Gastrocnemius medialis (tissue), 4 donors: Measurements from ENCODE around the gene GALNTL6. TPM values are rescaled to one million over a fixed set of nuclear protein-coding genes. Genes with fewer than 3 reads are reported as not detected.

Experiments used
- ATAC-seq, 2 donors: fragments of 150-250 bp; one replicate each; pipeline ENCODE4 v1.9.1; 2016
- DNase-seq, 2 donors: peaks; one replicate each; pipeline ENCODE4 v3.0.0-alpha.2; 2019
- H3K27ac ChIP-seq, 4 donors: fragments of 200-600 bp; sonication (generic); 1 replicate in 1 of 4; 2 replicates in 3 of 4; pipeline ENCODE4 v1.5.1; 2016 to 2018; ENCODE audit warnings: mild to moderate bottlenecking in 2 of 4, moderate library complexity in 1 of 4
- H3K27me3 ChIP-seq, 3 donors: fragments of 200-600 bp; sonication (generic) in 2 of 3; 1 replicate in 1 of 3; 2 replicates in 2 of 3; pipeline versions ENCODE4 v1.5.1 to v1.6.0; 2016 to 2019; ENCODE audit warnings: mild to moderate bottlenecking in 1 of 3, moderate library complexity in 1 of 3
- H3K36me3 ChIP-seq, 2 donors: fragments of 200-600 bp; sonication (generic) in 1 of 2; one replicate each; pipeline ENCODE4 v1.5.1; 2017 to 2018
- H3K4me1 ChIP-seq, 2 donors: fragments of 200-600 bp; sonication (generic) in 1 of 2; one replicate each; pipeline ENCODE4 v1.5.1; 2016 to 2017; ENCODE audit warnings: mild to moderate bottlenecking in 2 of 2
- H3K4me3 ChIP-seq, 4 donors: fragments of 200-600 bp; sonication (generic) in 3 of 4; 1 replicate in 1 of 4; 2 replicates in 3 of 4; pipeline ENCODE4 v1.5.1; 2016 to 2019; ENCODE audit warnings: mild to moderate bottlenecking in 2 of 4
- H3K9me3 ChIP-seq, 3 donors: fragments of 200-600 bp; sonication (generic) in 2 of 3; 1 replicate in 1 of 3; 2 replicates in 2 of 3; pipeline ENCODE4 v1.5.1; 2016 to 2019
- CTCF ChIP-seq, 5 experiments: fragments of 450-650 bp in 3 of 5; fragments of 200-600 bp in 2 of 5; sonication (generic) in 2 of 5; IDR thresholded peaks in 4 of 5; conservative IDR thresholded peaks in 1 of 5; 1 replicate in 4 of 5; 2 replicates in 1 of 5; pipeline ENCODE4 v1.5.1; 2016 to 2019; ENCODE audit warnings: antibody characterized with exemption in 5 of 5, mild to moderate bottlenecking in 3 of 5, moderate library complexity in 3 of 5
- POLR2A ChIP-seq, 2 donors: fragments of 450-650 bp; IDR thresholded peaks; one replicate each; pipeline ENCODE4 v1.6.1; 2017; ENCODE audit warnings: antibody characterized with exemption in 2 of 2, mild to moderate bottlenecking in 2 of 2, moderate library complexity in 2 of 2
- in situ Hi-C, 4 donors: fragments of 200-750 bp; cut with MboI; loops; one replicate each; pipeline versions ENCODE4 v1.15.0 to v1.8.0; 2017; ENCODE audit warnings: low sequenced_read_pairs in 4 of 4
- intact Hi-C: fragments of 100-400 bp; cut with DNase I; formaldehyde crosslinking; loops from one replicate; pipeline ENCODE4 v1.15.1; 2023; ENCODE audit warnings: low total_unique reads
- total RNA-seq, 4 donors: library from RNA; depleted of rRNA; stranded (reverse); fragments of >200 nt; gene quantifications; one replicate each; pipeline versions ENCODE4 v1.1.0 to v1.2.3, GENCODE V29; 2016

The GALNTL6 gene
- total RNA-seq, 4 donors from 2014 or later, result not detected

GRCh38 chr4:171785388-171785787 lies 27.8 kb upstream of the GALNTL6 start:
- H3K36me3 ChIP-seq, result no peaks in the 10 kb centered on the region
- DNase-seq, result no peak
- H3K9me3 ChIP-seq, result no peaks in the 10 kb centered on the region
- TF ChIP-seq CTCF (IDR thresholded peaks at IDR 0.05 in 4 of 5, conservative IDR thresholded peaks at IDR 0.05 in 1 of 5) (no peak), POLR2A (IDR thresholded peaks at IDR 0.05) (no peak)
- no peaks in the 10 kb centered on the region for H3K4me1 ChIP-seq
- in situ Hi-C loops (no loop called here), intact Hi-C loops (no loop called here)
- H3K27ac ChIP-seq, result no peak overlapping the region
- no peaks in the 10 kb centered on the region for H3K27me3 ChIP-seq
- no peak for ATAC-seq
- H3K4me3 ChIP-seq, result no peak overlapping the region

- no peak for DNase-seq
- Histone ChIP-seq H3K9me3 (no peaks in the 10 kb centered on the region), H3K27me3 (no peaks in the 10 kb centered on the region), H3K4me3 (no peak overlapping the region), H3K36me3 (no peaks in the 10 kb centered on the region), H3K27ac (no peak overlapping the region), H3K4me1 (peaks cover 0 to 6% of the 10 kb centered on the region in 2 donors)
- in situ Hi-C loops (no loop called here), intact Hi-C loops (no loop called here)
- ATAC-seq, result peak; percentile 70 to 75
- TF ChIP-seq CTCF (IDR thresholded peaks at IDR 0.05 in 4 of 5, conservative IDR thresholded peaks at IDR 0.05 in 1 of 5), result no peak
Measured at GRCh38 chr4:171793723-171794122, 19.5 kb upstream of the GALNTL6 start.

GRCh38 chr4:171794528-171794927 lies 18.7 kb upstream of the GALNTL6 start:
- TF ChIP-seq POLR2A (IDR thresholded peaks at IDR 0.05) (no peak), CTCF (IDR thresholded peaks at IDR 0.05 in 4 of 5, conservative IDR thresholded peaks at IDR 0.05 in 1 of 5) (no peak)
- Histone ChIP-seq H3K4me1 (peaks cover 0 to 6% of the 10 kb centered on the region in 2 donors), H3K9me3 (no peaks in the 10 kb centered on the region), H3K27me3 (no peaks in the 10 kb centered on the region), H3K27ac (no peak overlapping the region), H3K36me3 (no peaks in the 10 kb centered on the region), H3K4me3 (no peak overlapping the region)
- no peak for DNase-seq
- intact Hi-C loops (no loop called here), in situ Hi-C loops (no loop called here)
- ATAC-seq, result no peak

GRCh38 chr4:171809854-171810253 lies 3.4 kb upstream of the GALNTL6 start:
- intact Hi-C loops (no loop called here), in situ Hi-C loops (no loop called here)
- H3K36me3 ChIP-seq, result no peaks in the 10 kb centered on the region
- no peak overlapping the region for H3K4me3 ChIP-seq
- DNase-seq (no peak), ATAC-seq (no peak)
- peaks cover 16 to 19% (median 17%) of the 10 kb centered on the region in 3 donors for H3K27me3 ChIP-seq
- TF ChIP-seq CTCF (IDR thresholded peaks at IDR 0.05 in 4 of 5, conservative IDR thresholded peaks at IDR 0.05 in 1 of 5) (no peak), POLR2A (IDR thresholded peaks at IDR 0.05) (no peak)
- no peaks in the 10 kb centered on the region for H3K9me3 ChIP-seq
- H3K27ac ChIP-seq, result no peak overlapping the region
- no peaks in the 10 kb centered on the region for H3K4me1 ChIP-seq

GRCh38 chr4:171812333-171812664 lies 905 bp upstream of the GALNTL6 start:
- Histone ChIP-seq H3K4me1 (no peaks in the 10 kb centered on the region), H3K36me3 (no peaks in the 10 kb centered on the region), H3K27ac (no peak overlapping the region), H3K27me3 (peaks cover 18 to 25% (median 19%) of the 10 kb centered on the region in 3 donors), H3K4me3 (peak overlapping the region; percentile 10 to 41 (median 34)), H3K9me3 (no peaks in the 10 kb centered on the region)
- in situ Hi-C loops (no loop called here), intact Hi-C loops (no loop called here)
- no peak for TF ChIP-seq POLR2A (IDR thresholded peaks at IDR 0.05)
- no peak for TF ChIP-seq CTCF (IDR thresholded peaks at IDR 0.05 in 4 of 5, conservative IDR thresholded peaks at IDR 0.05 in 1 of 5)
- no peak for ATAC-seq
- DNase-seq, result no peak
